WTC11 (cell line): ENCODE results near the gene SLC30A1. TPM values are rescaled to one million over a fixed set of nuclear protein-coding genes. Genes with fewer than 3 reads are reported as not detected.

Source experiments
- ATAC-seq: fragments of 200-7000 bp; cut with Tn5 transposase; 2 replicates; pipeline ENCODE4 v1.10.0; 2021; ENCODE audit warnings: mild to moderate bottlenecking, moderate library complexity
- CTCF ChIA-PET: fragments of 300-600 bp; sonication (Branson Sonifier 250); formaldehyde crosslinking; loops from one replicate; lab custom pipeline; 2021; ENCODE audit warnings: antibody characterized with exemption; lab: Charles Lee
- POLR2A ChIA-PET: fragments of 350-600 bp; sonication (Branson Sonifier 250); formaldehyde crosslinking; loops from one replicate; lab custom pipeline; 2021; ENCODE audit warnings: antibody characterized with exemption; lab: Charles Lee
- DNase-seq: peaks from one replicate; pipeline ENCODE4 v3.0.0; 2021; ENCODE audit warnings: low spot score
- H3K27ac Mint-ChIP-seq: 2 replicates; pipeline ENCODE4 v1.8.0; 2021; ENCODE audit warnings: mixed read lengths
- H3K27me3 Mint-ChIP-seq: 2 replicates; pipeline ENCODE4 v1.8.0; 2021; ENCODE audit warnings: low read depth, mild to moderate bottlenecking, moderate library complexity, mixed read lengths
- H3K36me3 Mint-ChIP-seq: 2 replicates; pipeline ENCODE4 v1.8.0; 2021; ENCODE audit warnings: mixed read lengths
- H3K4me1 Mint-ChIP-seq: 2 replicates; pipeline ENCODE4 v1.8.0; 2022; ENCODE audit warnings: mixed read lengths
- H3K4me3 Mint-ChIP-seq: 2 replicates; pipeline ENCODE4 v1.8.0; 2021; ENCODE audit warnings: mild to moderate bottlenecking, moderate library complexity, mixed read lengths
- H3K9me3 Mint-ChIP-seq: 2 replicates; pipeline ENCODE4 v1.8.0; 2021; ENCODE audit warnings: mixed read lengths
- ATF6 ChIP-seq: sonication (generic); formaldehyde crosslinking; IDR thresholded peaks from 2 replicates; pipeline ENCODE4 v1.8.1; 2023; ENCODE audit warnings: mild to moderate bottlenecking, missing genetic modification reagents
- CTCF ChIP-seq: fragments of 200-600 bp; IDR thresholded peaks from 2 replicates; pipeline ENCODE4 v1.8.0; 2022; ENCODE audit warnings: antibody characterized with exemption
- ELF4 ChIP-seq: sonication (generic); formaldehyde crosslinking; IDR thresholded peaks from 2 replicates; pipeline ENCODE4 v1.8.1; 2022; ENCODE audit warnings: low read depth, mild to moderate bottlenecking, moderate library complexity, missing genetic modification reagents
- FOXP4 ChIP-seq: sonication (generic); formaldehyde crosslinking; IDR thresholded peaks from 2 replicates; pipeline ENCODE4 v1.8.0; 2022; ENCODE audit warnings: mild to moderate bottlenecking, missing genetic modification reagents
- HMGXB4 ChIP-seq: sonication (generic); formaldehyde crosslinking; IDR thresholded peaks from 2 replicates; pipeline ENCODE4 v1.8.1; 2023; ENCODE audit warnings: mild to moderate bottlenecking, moderate library complexity, missing genetic modification reagents
- NFE2L1 ChIP-seq: sonication (generic); formaldehyde crosslinking; IDR thresholded peaks from 2 replicates; pipeline ENCODE4 v1.8.1; 2023; ENCODE audit warnings: missing genetic modification reagents
- SOX15 ChIP-seq: fragments of 250-450 bp; sonication (Bioruptor Pico); IDR thresholded peaks from 2 replicates; pipeline ENCODE4 v1.9.0; 2021; ENCODE audit warnings: mild to moderate bottlenecking
- TEAD4 ChIP-seq: sonication (generic); formaldehyde crosslinking; IDR thresholded peaks from 2 replicates; pipeline ENCODE4 v1.8.0; 2022; ENCODE audit warnings: mild to moderate bottlenecking, missing genetic modification reagents
- total RNA-seq: library from RNA; stranded (reverse); gene quantifications from 3 replicates; pipeline ENCODE4 v1.2.3, GENCODE V29; 2021

SLC30A1 gene
- total RNA-seq, 1 experiment from 2014 or later: 20.0 TPM

- ATAC-seq: no peak
- H3K4me3 Mint-ChIP-seq: no peak overlapping the region
- no peak for DNase-seq
- no peaks in the 10 kb centered on the region for H3K9me3 Mint-ChIP-seq
- H3K27me3 Mint-ChIP-seq: no peaks in the 10 kb centered on the region
- ChIA-PET POLR2A (interaction anchor here (0.6 kb wide), 1 partner anchor 11 kb away, joined by 5 read pairs; no protein-coding TSS in a partner anchor), CTCF (no interaction called here)
- no peak overlapping the region for H3K27ac Mint-ChIP-seq
- no peaks in the 10 kb centered on the region; the same call in 1 of the 2 replicates for H3K4me1 Mint-ChIP-seq
- no peaks in the 10 kb centered on the region for H3K36me3 Mint-ChIP-seq
- no peak for TF ChIP-seq SOX15
These were observed 35.0 kb upstream of the SLC30A1 start for GRCh38 chr1:211613951-211614350.

- ATAC-seq: no peak
- no peak overlapping the region for H3K4me3 Mint-ChIP-seq
These were observed 34.4 kb upstream of the SLC30A1 start for GRCh38 chr1:211613108-211613947.

More at GRCh38 chr1:211613108-211613947, 34.4 kb upstream of the SLC30A1 start:
- Mint-ChIP-seq H3K27me3 (no peaks in the 10 kb centered on the region), H3K4me1 (no peaks in the 10 kb centered on the region; the same call in 1 of the 2 replicates), H3K36me3 (no peaks in the 10 kb centered on the region), H3K27ac (no peak overlapping the region), H3K9me3 (no peaks in the 10 kb centered on the region)
- CTCF ChIA-PET: no interaction called here
- no peak for DNase-seq
- POLR2A ChIA-PET: interaction anchor here (0.6 kb wide), 1 partner anchor 12 kb away, joined by 5 read pairs; no protein-coding TSS in a partner anchor
- TF ChIP-seq ELF4 (CRISPR knock-in tag) (no peak), TEAD4 (CRISPR knock-in tag) (no peak), ATF6 (CRISPR knock-in tag) (no peak), HMGXB4 (CRISPR knock-in tag) (no peak), FOXP4 (CRISPR knock-in tag) (no peak), NFE2L1 (CRISPR knock-in tag) (no peak), CTCF (no peak)
